Activated CD4-positive, alpha-beta T cell treated with anti-CD3 and anti-CD28 coated beads, Interleukin-2, amount 50 U/mL, for 1 hour (primary cell): ENCODE measurements around the gene DEPP1.
A peak's percentile ranks its signal among the peaks of the same experiment; 100 is the strongest.

ENCODE experiments used
- DNase-seq: peaks from one replicate; pipeline ENCODE4 v3.0.0-alpha.2; 2020

The DEPP1 gene

DNA sequence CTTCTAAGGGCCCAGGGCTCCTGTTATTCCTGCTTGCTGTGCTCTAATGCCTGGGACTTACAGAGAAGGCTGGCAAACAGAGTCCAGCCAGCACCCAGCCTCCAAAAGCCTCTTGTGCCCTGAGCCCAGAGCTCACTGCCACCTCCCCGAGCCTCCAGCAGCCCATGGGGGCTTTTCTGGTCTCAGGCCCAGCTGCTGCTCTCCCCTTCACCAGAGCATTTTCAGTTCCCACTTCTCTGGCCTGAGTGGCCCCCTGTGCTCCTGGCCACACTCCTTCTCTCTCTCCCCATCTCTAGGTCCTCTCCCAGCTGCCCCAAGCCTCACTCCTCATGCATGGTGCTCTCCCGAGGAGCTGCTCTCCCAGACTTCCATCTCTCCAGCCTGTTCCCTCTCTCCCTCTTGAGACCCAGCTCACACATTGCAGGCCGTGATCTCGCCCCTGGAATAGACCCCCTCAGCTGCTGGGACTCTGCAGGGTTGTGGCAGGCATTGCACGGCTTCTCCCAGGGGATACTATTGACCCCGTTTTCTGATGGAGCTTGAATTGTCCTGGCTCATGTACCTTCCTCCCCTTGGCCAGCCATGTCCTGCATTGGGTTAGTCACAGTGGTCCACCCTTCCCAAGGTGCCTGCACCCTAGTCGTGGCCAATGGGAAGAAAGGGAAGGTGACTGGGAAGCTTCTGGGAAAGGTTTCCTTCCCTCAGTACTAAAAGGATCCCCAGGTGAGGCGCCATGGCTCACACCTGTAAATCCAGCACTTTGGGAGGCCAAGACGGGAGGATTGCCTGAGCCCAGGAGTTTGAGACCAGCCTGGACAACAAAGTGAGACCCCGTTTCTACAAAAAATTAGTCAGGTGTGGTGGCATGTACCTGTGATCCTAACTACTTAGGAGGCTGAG, 28.0 kb downstream of the DEPP1 start:
- no peak for DNase-seq

DNA sequence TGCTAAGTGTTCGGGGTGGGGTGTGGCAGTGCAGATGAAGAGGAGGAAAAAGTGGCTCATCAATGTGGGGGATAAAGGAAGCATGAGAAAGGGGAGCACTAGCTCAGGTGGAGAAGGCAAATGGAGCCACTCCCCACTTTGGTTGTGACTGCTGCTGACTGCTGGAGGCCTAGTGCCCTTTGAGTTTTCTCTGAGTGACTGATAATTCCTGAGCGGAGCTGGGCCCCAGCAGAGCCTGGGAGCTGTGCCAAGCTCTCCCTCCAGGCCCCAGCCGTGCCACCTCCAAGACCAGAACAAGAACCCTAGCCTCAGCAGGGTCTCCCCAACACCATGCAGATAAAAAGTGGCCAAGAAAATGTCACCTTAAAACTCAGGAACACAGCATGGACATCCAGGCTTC, 28.7 kb downstream of the DEPP1 start:
- DNase-seq = no peak

DNA sequence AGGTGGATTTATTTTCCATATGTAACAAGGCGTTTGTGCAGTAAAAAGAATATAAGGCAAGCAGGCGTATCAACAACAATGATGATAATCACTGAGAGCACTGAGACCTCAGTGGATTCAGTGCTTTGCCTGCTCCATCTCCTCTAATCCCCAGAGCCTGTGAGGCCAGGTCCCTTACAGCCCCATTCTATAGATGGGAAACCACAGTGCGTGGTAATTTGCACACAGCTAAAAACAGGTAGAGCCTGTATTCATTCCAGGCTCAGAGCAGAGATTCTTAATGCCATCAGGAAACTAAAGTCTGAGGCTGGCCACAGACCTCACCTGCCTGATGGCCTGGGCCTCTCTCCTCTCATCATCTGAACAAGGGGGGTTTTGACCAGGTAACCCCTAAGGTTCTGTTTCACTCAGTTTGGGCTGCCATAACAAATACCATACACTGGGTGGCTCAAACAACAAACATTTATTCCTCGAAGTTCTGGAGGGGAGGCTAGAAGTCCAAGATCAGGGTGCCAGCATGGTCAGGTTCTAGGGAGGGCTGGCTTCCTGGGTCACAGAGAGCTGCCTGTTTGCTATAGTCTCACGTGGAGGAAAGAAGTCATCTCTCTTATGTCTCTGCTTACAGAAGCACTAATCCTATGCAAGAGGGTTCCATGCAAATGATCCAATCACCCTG, 29.3 kb downstream of the DEPP1 start:
- DNase-seq = no peak

DNA sequence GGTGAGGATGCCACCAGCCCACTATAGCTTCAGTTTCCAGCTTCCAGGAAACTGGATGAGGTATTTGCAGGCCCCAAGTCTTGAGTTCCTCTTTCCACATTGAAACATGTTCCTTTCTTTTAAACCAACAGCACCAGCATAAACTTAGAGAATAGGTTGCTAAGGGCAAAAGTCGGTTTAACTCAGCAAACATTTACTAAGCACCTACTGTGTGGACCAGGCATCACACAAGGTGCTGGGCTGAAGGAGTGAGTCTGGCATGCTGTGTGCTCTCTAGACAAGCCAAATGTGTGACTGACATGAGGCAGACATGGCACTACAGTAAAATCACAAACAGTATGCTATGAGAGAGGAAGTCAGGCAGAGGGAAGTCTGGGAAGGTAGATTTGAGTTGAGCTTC, 30.0 kb downstream of the DEPP1 start:
- DNase-seq = no peak

DNA sequence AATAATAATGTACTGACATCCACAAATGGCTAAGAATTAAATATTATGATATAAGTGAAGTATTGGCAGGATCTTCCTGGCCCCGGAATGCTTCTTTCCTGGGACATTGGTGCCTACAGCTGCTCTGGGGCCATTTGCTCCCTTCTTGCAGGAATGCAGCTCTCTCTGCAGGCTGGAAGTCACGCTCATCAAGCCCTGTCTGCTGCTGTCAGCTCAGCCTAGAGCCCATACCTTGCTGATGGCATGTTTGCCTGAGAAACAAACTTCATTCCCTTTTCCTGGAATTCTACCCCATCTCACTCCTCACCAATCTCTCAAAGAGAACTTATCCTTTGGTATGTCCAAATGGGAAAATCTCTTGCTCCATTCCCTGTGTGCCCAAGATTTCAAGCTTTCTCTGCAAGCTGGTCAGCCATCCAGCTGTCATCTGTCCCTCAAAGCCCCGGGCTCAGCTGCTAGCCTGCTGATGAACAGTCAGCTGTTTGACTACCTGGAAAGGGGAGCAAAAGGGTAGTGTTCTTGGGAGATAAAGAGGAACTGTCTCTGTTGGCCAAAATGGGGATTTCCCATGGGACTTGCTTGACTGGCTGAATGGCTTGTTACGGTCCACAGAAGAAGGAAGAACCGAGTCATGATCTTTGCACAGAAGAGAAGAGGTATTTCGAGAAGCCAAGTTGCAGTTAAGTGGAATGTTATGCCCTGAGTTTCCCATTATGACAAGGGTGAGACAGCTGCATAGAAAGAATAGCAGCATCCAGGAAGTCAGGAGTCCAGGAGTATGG, 31.0 kb downstream of the DEPP1 start:
- no peak for DNase-seq

DNA sequence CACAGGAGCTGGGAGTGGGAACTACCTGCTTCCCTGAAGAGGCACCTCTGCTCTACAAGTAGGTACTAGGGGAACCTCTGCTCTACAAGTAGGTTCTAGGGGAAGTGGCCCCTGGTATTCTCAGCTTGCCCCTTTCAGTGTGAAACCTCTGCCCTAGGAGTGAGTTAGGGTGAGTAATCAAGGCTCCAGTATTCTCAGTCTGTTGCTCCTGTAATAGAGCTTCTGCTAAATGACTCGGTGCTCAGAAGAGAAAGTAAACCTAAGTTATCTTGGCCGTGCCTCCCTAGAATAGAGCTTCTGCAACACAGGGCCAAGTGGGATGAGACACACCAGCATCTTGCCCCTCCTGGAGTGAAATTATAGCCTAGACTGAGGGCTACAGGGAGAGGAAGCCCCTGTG, 32.4 kb downstream of the DEPP1 start:
- no peak for DNase-seq

DNA sequence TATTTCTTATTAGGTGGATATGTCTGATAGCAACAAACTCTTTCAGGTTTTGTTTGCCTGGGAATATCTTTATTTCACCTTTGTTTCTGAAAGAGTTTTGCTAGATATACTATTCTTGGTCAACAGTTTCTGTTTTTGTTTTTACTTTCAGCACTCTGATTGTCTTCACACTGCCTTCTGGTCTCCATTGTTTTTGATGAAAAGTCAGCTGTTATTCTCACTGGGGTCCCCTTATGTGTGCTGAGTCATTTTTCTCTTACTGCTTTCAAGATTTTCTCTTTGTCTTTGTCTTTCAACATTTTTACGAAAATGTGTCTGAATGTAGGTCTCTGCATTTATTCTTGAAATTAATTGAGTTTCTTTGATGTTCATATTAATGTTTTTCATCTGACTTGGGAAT, 34.3 kb downstream of the DEPP1 start:
- DNase-seq = no peak

DNA sequence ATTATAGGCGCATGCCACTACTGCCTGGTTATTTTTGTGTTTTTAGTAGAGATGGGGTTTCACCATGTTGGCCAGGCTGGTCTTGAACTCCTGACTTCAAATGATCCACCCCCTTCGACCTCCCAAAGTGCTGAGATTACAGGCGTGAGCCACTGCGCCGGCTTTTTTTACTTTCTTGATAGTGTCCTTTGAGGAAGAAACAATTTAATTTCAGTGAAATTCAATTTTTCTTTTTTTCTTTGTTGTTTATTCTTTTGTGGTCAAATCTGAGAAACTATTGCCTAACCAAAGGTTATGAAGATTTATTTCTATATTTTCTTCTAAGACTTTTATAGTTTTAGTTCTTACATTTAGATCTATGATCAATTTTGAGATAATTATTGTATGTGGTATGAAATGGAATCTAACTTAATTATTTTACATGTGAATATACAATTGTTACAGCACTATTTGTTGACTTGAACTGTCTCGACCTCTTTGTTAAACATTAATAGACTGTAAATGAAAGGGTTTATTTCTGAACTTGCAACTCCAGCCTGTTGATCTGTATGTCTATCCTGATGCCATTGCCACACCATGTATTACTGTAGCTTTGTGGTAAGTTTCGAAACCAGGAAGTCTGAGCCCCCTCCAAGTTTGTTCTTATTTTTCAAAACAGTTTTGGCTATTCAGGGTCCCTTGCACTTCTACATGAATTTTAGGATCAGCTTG, 38.8 kb downstream of the DEPP1 start:
- no peak for DNase-seq

DNA sequence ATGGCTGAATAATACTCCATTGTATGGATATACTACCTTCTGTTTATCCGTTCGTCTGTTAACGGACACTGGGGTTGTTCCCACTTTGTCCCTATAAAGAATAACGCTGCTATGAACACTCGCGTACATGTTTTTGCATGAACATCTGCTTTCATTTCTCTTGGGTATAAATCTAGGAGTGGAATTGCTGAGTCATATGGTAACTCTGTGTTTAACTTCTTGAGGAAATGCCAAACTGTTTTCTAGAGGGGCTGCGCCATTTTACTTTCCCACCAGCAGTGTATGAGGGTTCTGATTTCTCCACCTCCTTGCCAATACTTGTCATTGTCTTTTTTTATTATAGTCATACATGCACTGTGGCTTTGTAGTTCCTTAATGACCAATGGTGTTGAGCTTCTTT, 39.7 kb downstream of the DEPP1 start:
- DNase-seq = no peak

DNA sequence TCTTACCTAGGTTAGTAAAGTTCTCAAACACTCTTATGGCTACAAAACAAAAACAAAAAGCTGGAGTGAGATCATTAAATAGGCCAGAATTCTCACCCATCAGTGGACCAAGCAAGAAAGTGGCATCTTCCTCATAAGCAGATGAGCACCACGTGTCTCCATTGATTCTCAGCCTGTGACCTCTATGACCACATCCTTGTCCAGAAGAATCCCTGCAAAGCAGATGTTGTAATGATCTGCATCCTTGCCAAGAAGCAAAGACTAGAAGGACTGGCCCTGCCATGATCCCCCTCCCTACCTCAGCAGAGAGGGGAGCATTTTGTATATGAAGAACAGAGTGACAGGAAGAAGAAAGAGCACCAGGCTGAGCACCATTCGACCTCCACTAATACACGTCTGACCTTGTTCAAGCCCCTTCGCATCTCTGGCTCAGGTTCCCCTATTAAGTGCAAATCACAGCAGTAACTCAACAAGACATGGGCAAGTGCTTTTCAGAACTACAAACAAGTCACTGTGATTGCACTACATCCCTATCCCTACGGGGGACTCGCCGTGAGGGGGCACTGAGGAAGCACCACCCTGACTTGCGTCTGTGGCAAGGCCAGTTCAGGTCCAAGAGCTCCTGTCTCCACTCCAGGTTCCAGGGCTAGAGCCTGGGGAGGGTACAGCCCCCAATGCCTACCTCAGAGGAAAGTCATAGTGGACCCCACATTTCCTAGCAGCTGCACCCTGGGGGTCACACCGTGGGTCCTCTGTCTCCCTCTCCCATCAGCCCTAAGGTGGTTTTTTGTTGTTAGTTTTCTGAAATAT, 41.2 kb downstream of the DEPP1 start:
- DNase-seq = no peak

DNA sequence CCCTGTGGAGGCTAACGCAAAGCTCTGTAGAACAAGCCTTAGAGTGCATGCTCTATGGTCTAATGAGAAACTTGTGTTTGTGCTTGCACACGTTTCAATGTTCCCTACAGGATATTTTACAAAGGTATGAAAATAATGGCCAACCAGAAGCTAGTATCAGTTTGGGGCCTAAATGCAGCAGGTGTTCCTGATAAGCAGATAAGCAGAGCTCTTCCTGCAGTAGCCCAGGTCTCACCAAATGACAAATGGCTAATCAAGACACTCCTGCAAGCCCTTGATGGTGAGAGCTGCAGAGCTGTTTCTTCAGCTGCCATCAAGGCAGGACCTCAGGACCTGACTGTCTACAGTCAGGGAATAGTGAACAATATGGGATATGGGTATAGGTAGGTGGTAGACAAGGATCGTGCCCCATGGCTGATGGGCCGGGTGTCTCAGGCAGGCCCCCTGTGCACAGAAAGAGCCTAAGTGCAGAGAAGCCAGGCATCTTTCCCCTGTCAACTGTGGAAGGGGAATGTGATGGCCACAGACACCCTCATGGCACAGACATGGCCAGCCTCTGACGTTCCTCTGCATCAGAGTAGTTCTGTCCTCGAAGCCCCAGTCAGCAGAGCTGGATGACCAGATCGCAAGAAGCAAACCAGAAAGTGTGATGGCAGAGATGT, 42.2 kb downstream of the DEPP1 start:
- DNase-seq = no peak

DNA sequence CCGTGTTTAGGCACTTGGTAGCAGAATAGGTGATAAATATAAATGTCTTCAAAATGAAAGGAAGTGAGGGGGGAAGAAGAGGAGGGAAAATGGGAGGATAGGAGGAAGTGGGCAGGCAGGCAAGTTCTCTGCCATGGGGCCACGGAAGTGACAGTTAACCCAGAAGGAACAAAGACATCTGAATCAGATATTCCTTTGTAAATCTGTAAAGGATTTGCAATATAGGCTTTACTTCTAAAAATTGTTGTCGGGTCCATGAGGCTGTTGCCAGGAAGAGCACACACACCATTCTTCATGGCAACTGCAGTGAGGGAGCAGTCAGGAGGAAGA, 42.7 kb downstream of the DEPP1 start:
- no peak for DNase-seq

DNA sequence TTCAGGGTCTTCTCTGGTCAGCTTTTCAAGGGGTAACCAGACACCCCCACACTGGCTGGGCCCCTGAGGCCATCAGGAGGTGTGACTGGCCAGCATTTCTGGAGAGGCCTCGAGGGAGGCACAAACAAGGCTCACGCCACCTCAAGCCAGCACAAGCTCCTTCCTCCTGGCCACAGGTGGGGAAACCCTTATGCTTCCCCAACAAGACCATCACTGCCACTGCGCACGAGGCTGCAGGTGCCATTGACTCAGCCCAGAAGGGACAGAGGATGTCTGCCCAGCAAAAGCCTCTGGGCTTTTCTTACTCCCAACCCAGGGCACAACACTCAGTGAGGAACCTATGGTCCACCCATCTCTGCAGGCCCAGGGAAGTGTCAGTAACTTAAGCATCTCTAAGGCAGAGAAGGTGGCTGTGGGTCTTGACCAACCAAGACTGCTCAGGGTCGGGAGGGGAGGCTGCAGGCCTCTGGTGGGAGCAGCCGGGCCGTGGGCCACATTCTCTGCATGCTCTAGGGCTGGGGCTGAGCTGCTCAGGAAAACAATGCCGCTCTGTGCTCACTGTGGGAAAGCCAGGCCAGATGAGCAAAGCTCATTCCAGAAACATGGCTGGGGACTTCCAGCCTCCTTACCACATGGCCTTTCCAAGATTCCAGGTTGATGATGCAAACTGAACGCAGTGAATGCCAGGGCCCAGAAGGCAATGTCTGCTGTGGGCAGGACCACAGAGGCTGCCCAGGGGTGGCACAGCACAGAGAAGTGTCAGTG, 43.2 kb downstream of the DEPP1 start:
- DNase-seq = no peak

DNA sequence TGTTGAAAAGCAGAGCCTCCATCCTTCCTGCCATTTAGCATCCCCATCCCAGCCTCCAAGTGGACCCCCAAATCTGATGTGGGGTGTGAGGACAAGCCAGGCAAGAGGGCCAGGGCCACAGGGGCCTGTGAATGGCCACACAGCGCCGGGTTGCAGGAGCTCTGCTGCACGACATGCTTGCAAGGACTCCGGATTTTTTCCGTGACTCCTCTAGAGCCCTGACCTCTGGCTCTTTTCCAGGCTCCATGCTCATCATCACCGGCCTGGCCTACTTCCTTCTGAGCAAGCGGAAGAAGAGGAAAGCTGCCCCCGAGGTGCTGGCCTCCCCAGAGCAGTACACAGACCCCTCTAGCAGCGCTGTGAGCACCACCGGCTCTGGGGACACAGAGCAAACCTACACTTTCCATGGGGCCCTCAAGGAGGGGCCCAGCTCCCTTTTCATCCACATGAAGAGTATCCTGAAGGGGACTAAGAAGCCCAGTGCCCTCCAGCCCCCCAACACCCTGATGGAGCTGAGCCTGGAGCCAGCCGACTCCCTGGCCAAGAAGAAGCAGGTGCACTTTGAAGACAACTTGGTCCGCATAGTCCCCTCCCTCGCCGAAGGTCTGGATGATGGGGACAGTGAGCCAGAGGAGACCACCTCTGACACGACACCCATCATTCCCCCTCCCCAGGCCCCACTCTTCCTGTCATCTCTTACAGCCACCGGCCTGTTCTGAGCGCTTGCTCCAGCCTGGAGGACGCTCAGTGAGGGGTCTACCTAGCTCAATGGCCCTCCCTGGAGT, 44.0 kb downstream of the DEPP1 start:
- DNase-seq = no peak

DNA sequence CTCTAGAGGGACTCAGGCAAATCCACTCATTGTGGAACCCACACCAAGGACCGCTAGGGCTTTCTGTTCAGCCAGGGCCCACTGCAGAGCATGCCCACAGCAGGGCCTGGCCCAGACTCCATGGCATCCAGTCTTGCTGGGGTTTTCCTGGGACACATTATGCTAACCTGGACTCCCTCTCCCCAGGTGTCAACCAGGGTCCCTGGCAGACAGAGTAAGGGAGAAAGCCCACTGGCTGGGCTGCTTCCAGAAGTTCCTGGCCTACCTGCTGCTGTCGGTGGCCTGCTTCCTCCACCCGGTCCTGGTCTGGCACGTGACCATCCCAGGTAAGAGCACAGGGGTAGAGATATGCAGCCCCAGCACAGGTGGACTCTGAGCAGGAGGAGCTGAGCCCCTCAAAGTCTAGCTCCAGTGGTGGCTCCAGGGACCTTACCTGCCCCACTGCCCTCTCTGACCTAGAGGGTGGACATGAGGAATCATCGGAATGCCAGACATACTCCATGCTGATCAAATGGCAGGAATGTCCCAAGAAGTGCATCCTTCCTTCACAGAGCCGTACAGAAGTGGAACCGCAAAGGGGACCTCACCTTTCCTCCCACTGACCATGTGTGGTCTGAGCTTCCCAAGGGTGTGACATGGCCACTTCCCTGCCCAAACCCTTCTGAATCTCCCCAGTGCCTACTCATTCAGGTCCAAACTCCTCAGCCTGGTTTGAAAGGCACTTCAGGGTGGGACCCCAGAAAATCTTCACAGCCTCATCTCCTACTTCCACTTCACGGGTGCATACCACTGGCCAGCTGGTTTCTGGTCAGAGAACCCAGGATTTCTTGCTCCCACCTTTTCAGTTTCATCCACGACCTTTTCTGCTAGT, 44.9 kb downstream of the DEPP1 start:
- no peak for DNase-seq

DNA sequence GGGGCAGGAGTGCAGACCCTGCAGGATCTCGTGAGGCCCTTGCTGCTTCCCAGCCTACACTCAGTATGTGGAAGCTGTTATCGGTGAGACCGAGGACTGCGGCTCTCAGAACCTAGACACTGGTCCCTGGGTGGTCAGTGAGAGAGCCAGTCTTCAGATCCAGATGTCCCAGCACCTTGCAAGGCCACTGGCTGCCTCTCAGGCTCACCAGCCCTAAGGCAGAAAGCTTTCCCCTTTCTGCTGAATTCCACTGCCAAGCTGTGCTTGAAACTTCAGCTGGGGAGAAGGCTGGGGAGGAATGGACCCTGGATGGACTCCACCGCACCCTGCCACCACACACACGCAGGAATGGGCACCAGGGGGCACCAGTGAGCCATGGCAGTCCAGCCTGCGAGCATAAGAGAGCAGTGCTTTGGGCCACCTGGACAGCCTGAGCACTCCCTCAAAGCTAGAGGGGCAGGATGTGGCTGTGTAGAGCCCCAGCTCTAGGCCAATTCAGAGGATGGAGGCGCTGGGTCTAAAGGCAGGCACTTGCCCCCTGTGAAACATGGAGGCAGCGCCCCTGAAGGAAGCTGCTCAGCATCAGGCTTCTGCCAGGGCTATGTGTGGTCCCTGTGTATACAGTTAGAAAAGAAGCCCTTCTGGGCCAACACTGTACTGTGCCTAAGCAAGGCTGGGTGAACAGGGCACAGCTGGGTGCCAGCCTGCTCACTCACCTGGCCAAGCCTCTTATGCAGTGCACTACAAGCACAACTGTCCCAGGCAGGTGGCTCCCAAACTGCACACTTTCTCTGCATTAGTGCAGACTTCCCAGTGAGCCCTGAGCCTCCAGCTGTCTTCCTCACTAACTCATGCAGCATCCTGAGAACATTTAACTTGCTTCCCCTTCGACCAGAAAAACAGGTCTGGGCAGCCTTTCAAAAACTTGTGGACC, 45.8 kb downstream of the DEPP1 start:
- peak; percentile 78 for DNase-seq

DNA sequence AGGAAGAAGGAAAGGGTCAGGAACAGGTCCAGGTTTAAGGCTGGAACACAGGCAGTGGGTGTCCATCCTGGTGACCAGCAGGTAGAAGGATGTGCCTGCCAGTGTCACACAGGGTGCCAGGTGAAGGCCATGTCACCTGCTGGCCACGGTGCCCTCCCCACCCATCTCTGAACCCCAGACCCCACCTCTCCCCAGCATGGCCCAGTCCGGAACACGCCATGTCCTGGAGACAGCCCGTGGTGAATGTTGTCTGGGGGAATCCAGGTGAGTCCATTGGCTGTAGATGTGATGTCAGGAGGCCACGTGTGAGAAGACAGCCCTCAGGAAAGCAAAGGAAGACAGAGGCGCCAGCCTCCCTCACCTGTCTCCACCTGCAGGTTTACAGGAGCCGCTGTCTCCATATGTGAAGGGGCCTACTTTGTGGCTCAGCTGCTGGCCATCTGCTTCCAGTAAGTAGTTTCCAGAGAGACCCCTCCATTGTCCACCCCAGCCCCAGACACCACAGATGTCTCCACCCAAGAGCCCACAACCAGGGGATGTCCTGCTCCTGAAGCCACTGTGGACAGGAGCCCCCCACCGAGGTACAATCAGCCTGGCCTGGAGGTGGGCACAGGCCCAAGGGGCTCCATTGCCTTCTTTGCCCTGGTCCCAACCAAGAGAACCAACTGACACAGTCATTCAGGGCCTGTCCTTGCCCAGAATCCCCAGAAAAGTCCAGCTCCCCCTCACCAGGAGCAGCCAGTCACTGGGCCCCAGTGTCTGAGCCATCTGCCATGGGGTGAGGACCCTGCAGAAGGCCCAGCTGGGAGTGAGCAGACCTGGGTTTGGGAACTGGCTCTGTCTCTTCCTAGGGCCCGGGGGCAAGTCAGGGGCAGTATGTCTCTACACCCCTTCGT, 46.7 kb downstream of the DEPP1 start:
- DNase-seq = no peak
